Prostate gland (tissue), 2 donors: ENCODE measurements around the gene MEF2A.

Experiments used
- CTCF ChIP-seq, 4 experiments: fragments of 200-600 bp in 2 of 4; fragments of 450-650 bp in 2 of 4; sonication (generic) in 2 of 4; IDR thresholded peaks; 1 replicate in 3 of 4; 2 replicates in 1 of 4; pipeline ENCODE4 v1.5.1; 2016 to 2019; ENCODE audit warnings: antibody characterized with exemption in 4 of 4, mild to moderate bottlenecking in 2 of 4, moderate library complexity in 2 of 4
- POLR2A ChIP-seq: fragments of 450-650 bp; IDR thresholded peaks from one replicate; pipeline ENCODE4 v1.6.1; 2016; ENCODE audit warnings: antibody characterized with exemption, mild to moderate bottlenecking

- TF ChIP-seq POLR2A (no peak), CTCF (IDR thresholded peaks at IDR 0.05) (no peak)
Observed at GRCh38 chr15:99526176-99526575, 39.6 kb upstream of the MEF2A start.
